AG04450 (cell line): ENCODE results near the gene GPC4. TPM values are rescaled to one million over a fixed set of nuclear protein-coding genes. Genes with fewer than 3 reads are reported as not detected.

Experiments
- CTCF ChIA-PET: fragments of 300-600, 350-600 bp; formaldehyde crosslinking; extraction: SDS; loops from one replicate; lab custom pipeline; 2022; ENCODE audit warnings: antibody characterized with exemption, inconsistent platforms; lab: Charles Lee
- POLR2A ChIA-PET: fragments of 350-600 bp; formaldehyde crosslinking; extraction: SDS; loops from one replicate; lab custom pipeline; 2021; ENCODE audit warnings: antibody characterized with exemption, inconsistent platforms; lab: Yijun Ruan, JAX
- DNase-seq: peaks from one replicate; pipeline ENCODE4 v3.0.0-alpha.2; 2011; ENCODE audit warnings: low read depth, low spot score
- H3K27ac ChIP-seq: one replicate; pipeline ENCODE4 v1.5.1; 2012; ENCODE audit warnings: low read depth, low read length, control low read depth
- H3K27me3 ChIP-seq: one replicate; pipeline ENCODE4 v1.6.0; 2012; ENCODE audit warnings: low read length; ENCODE audit not compliant: control insufficient read depth, insufficient read depth
- H3K4me3 ChIP-seq: 2 replicates; pipeline ENCODE4 v1.5.1; 2011; ENCODE audit warnings: mild to moderate bottlenecking, low read depth, low read length, control low read depth
- H3K9me3 ChIP-seq: 2 replicates; pipeline ENCODE4 v1.5.1; 2012; ENCODE audit warnings: low read length; ENCODE audit not compliant: control insufficient read depth, insufficient read depth
- polyA plus RNA-seq: library from polyadenylated mRNA; depleted of rRNA; stranded (reverse); fragments of >200 nt; gene quantifications from 2 replicates; pipeline ENCODE4 v1.2.3, GENCODE V29; 2011
- TF ChIP-seq, protein P1 (sequence below): IDR thresholded peaks from 2 replicates; pipeline ENCODE4 v1.5.1; 2011; ENCODE audit warnings: low read depth, low read length, control low read depth, inconsistent platforms

Gene GPC4
- polyA plus RNA-seq, 1 experiment, result 0.04 TPM

DNA sequence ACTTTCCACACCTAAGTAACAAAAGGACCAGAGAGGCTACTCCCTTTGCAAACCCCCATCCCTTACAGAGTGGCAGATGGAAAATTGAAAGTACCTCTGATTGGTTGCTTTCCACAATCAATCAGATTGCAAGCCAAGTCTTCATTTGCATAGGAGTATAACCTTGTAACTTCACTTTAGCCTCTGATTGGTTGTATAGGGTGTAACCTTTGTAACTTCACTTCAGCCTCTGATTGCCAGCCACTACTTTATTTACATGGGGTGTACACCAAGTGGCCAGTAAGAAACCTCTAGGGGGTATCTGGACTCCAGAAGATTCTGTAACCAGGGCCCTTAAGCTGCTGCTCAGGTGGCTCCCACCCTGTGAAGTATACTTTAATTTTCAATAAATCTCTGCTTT lies 48.6 kb downstream of the GPC4 start:
- ChIA-PET POLR2A (no interaction called here), CTCF (no interaction called here)
- no peaks in the 10 kb centered on the region for H3K27me3 ChIP-seq
- no peak overlapping the region for H3K27ac ChIP-seq
- TF ChIP-seq, protein P1, sequence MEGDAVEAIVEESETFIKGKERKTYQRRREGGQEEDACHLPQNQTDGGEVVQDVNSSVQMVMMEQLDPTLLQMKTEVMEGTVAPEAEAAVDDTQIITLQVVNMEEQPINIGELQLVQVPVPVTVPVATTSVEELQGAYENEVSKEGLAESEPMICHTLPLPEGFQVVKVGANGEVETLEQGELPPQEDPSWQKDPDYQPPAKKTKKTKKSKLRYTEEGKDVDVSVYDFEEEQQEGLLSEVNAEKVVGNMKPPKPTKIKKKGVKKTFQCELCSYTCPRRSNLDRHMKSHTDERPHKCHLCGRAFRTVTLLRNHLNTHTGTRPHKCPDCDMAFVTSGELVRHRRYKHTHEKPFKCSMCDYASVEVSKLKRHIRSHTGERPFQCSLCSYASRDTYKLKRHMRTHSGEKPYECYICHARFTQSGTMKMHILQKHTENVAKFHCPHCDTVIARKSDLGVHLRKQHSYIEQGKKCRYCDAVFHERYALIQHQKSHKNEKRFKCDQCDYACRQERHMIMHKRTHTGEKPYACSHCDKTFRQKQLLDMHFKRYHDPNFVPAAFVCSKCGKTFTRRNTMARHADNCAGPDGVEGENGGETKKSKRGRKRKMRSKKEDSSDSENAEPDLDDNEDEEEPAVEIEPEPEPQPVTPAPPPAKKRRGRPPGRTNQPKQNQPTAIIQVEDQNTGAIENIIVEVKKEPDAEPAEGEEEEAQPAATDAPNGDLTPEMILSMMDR, result no peak
- no peak for DNase-seq
- no peak overlapping the region for H3K4me3 ChIP-seq
- no peaks in the 10 kb centered on the region for H3K9me3 ChIP-seq

DNA sequence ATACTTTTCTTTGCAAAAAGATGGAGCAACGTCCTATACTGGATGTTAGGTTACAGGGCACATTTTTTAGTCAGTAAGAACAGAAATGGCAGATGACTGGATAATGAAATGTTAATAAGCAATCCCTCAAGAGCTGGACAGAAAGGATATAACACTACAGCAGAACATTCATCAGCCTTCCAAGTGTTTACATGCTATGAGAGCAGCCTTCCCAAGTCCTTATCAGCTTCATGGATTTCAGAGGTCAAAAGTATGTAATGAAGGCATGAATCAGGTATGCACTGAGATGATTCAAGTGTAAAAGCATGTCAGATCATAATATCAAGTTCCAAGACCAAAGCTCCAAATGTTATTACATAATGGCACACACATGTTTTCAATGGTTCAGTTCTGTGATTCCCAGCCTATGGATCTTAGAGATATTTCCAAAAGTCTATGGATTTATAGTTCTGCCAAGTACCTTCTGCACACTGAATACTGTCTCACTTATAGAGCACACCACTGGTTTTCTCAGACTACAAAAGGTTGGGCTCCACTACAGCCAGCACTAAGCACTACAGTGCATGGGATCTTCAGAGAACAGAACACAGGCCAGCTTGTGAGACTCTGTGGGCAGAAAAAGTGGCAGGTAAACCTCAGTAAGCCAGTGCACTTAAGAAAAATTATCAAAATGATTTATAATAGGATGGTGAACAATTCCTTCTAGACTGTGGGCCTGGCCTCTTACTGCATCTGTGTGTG lies 49.2 kb downstream of the GPC4 start:
- no peak overlapping the region for H3K27ac ChIP-seq
- POLR2A ChIA-PET, result no interaction called here
- TF ChIP-seq, protein P1, result no peak
- no peaks in the 10 kb centered on the region for H3K27me3 ChIP-seq
- H3K9me3 ChIP-seq, result no peaks in the 10 kb centered on the region
- DNase-seq, result no peak
- no peak overlapping the region for H3K4me3 ChIP-seq
- CTCF ChIA-PET, result no interaction called here

DNA sequence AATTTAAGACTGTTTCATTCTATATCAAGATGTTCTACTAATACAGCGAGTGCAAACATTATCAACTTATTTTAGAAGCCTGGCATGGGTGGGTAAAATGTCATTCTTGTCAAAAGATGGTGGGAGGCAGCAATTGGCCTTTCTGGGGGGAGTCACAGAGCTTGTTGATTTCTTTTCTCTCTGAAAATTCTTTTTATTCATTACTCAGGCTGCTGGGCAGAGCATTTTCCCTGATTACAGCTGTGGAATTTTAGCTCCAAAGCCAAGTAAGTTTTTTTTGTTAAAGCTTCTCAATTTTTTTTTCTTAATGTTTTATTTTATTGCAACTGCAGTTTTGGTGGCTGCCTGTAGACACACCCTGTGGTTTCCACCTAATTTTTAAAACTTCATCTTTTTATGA lies 50.4 kb downstream of the GPC4 start:
- ChIA-PET POLR2A (no interaction called here), CTCF (no interaction called here)
- TF ChIP-seq, protein P1, result no peak
- H3K4me3 ChIP-seq, result no peak overlapping the region
- H3K27me3 ChIP-seq, result no peaks in the 10 kb centered on the region
- H3K9me3 ChIP-seq, result no peaks in the 10 kb centered on the region
- DNase-seq, result no peak
- no peak overlapping the region for H3K27ac ChIP-seq

DNA sequence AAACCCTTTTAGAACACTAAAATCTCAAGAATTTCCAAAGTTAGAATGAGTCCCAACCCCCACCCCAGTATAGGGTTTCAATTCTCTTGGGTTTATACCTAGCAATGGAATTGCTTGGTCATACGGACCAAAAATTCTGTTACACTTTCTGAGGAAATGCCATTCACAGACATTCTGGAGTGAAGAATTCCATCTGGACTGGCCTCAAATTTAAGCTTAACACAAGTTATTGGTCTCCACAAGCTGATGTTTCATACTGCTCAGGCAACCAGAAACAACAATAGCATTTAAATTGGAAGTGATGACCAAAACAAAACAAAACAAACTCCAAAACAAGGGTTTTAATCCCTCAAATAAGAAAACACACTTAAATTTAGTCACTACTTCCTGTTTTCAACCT lies 51.1 kb downstream of the GPC4 start:
- Histone ChIP-seq H3K27me3 (no peaks in the 10 kb centered on the region), H3K4me3 (no peak overlapping the region), H3K27ac (no peak overlapping the region), H3K9me3 (no peaks in the 10 kb centered on the region)
- TF ChIP-seq, protein P1, result no peak
- CTCF ChIA-PET, result no interaction called here
- DNase-seq, result no peak
- POLR2A ChIA-PET, result no interaction called here

DNA sequence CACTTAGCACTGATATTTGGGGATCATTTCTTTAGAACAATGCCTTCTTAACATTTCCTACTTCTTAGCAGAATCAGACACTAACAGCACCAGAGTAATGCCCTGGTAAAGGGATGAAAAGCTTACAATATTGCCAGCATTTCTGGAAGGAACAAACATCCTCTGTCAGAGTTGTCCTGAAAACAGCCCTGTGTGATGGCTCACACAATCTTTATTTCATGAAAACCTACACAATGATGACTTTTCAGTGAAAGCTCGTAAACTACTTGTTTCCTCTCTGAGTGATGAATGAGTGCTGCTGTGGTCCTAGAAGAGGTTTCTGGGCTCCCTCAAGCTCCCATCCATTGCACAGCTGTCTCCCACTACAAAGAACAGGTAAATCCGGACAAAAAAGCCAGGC lies 52.8 kb downstream of the GPC4 start:
- Histone ChIP-seq H3K27ac (no peak overlapping the region), H3K27me3 (no peaks in the 10 kb centered on the region), H3K9me3 (no peaks in the 10 kb centered on the region), H3K4me3 (no peak overlapping the region)
- TF ChIP-seq, protein P1, result no peak
- ChIA-PET POLR2A (no interaction called here), CTCF (no interaction called here)
- no peak for DNase-seq
